M059J (cell line): ENCODE results near the gene GPNMB. TPM values are rescaled to one million over a fixed set of nuclear protein-coding genes. Genes with fewer than 3 reads are reported as not detected.
A peak's percentile ranks its signal among the peaks of the same experiment; 100 is the strongest.
"Not testable (repeated sequence)": the region's sequence is repeated elsewhere in the genome, so short reads cannot be mapped to it uniquely, and the experiment has no call there.

ENCODE experiments used
- DNase-seq: peaks from one replicate; pipeline ENCODE4 v3.0.0-alpha.2; 2012; ENCODE audit warnings: low read depth
- total RNA-seq: library from RNA; depleted of rRNA; stranded (reverse); fragments of >200 nt; shearing (Covaris generic); gene quantifications from 2 replicates; pipeline ENCODE4 v1.2.3, GENCODE V29; 2014; rRNA removed

GPNMB gene
- total RNA-seq, 1 experiment from 2014 or later = 11.0 TPM

- DNase-seq = no peak
Observed at GRCh38 chr7:23299770-23300300, 53.3 kb downstream of the GPNMB start.

GRCh38 chr7:23306936-23307521, 60.5 kb downstream of the GPNMB start:
- DNase-seq = no peak

- DNase-seq = no peak
Observed at GRCh38 chr7:23308754-23309153, 62.2 kb downstream of the GPNMB start.

GRCh38 chr7:23312141-23312540, 65.6 kb downstream of the GPNMB start:
- not testable (repeated sequence) for DNase-seq

GRCh38 chr7:23315366-23315765, 68.8 kb downstream of the GPNMB start:
- peak; percentile 75 for DNase-seq

Other genes with a start within 250 kb of the GPNMB start
- gene HYCC1, start 232.6 kb upstream of the GPNMB start, total RNA-seq = 76.4 and 136 TPM in 2 replicates
- gene KLHL7, start 141.0 kb upstream of the GPNMB start, total RNA-seq = 36.5 and 56.9 TPM in 2 replicates
- gene NUP42, start 64.7 kb upstream of the GPNMB start, total RNA-seq = 38.5 and 58.7 TPM in 2 replicates
- gene MALSU1, start 52.6 kb downstream of the GPNMB start, total RNA-seq = 93.4 and 148 TPM in 2 replicates
- 50.6 and 76.9 TPM in 2 replicates for gene IGF2BP3, start 223.7 kb downstream of the GPNMB start, total RNA-seq